PFSK-1 (cell line): ENCODE measurements around the gene CEP78.

Experiments
- FOXP2 ChIP-seq: optimal IDR thresholded peaks from 2 replicates; pipeline ENCODE3; 2011; ENCODE audit warnings: borderline replicate concordance, control low read depth, inconsistent platforms; ENCODE audit not compliant: insufficient read depth; ENCODE audit errors: extremely low read length, extremely low read depth
- POLR2AphosphoS5 ChIP-seq: IDR thresholded peaks from 2 replicates; pipeline ENCODE4 v1.6.1; 2012; ENCODE audit warnings: low read depth, mild to moderate bottlenecking, control low read depth, low read length, moderate library complexity
- REST ChIP-seq, 2 experiments: IDR thresholded peaks; 2 replicates each; pipeline versions ENCODE4 v1.6.1 to v1.8.0; 2011 to 2012; ENCODE audit warnings: low read depth in 2 of 2, low read length in 2 of 2, control low read depth in 1 of 2, inconsistent platforms in 1 of 2, mild to moderate bottlenecking in 1 of 2, moderate library complexity in 1 of 2; ENCODE audit not compliant: insufficient read depth in 1 of 2
- SIN3A ChIP-seq: IDR thresholded peaks from 2 replicates; pipeline ENCODE4 v1.6.1; 2012; ENCODE audit warnings: mild to moderate bottlenecking, low read length, moderate library complexity, borderline replicate concordance; ENCODE audit not compliant: insufficient read depth
- TAF1 ChIP-seq: IDR thresholded peaks from 2 replicates; pipeline ENCODE4 v1.6.1; 2012; ENCODE audit warnings: low read length, control low read depth, borderline replicate concordance; ENCODE audit not compliant: insufficient read depth

The CEP78 gene

GRCh38 chr9:78218890-78219289 is 17.0 kb upstream of the CEP78 start:
- TF ChIP-seq SIN3A (no peak), TAF1 (no peak), FOXP2 (no peak), REST (IDR thresholded peaks at IDR 0.05; ENCODE audit: insufficient read depth in 1 of 2, low read depth in 2 of 2, low read length in 2 of 2) (no peak), POLR2AphosphoS5 (no peak)

DNA sequence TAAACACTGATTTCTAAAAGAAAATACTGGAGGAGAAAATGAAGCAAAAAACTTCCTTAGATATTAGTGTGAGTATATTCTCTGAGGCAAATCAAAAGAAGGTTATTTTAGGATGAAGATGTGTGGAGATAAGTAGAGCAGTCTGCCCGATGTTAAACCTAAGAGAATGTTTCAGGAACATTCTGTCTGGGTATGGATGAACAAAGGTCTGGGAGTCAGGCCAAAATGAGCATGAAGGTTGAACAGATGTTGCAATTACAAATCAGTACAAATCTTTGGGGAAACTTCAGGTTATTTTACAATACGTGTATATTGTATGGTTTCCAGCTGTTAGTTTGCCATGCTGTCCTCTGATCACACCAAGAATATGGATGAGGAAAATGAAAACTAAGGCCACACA is 14.4 kb upstream of the CEP78 start:
- TF ChIP-seq TAF1, result no peak
- TF ChIP-seq REST (IDR thresholded peaks at IDR 0.05; ENCODE audit: insufficient read depth in 1 of 2, low read depth in 2 of 2, low read length in 2 of 2), result no peak
- no peak for TF ChIP-seq FOXP2
- TF ChIP-seq POLR2AphosphoS5, result no peak
- TF ChIP-seq SIN3A, result no peak

GRCh38 chr9:78230761-78231160 is 5.1 kb upstream of the CEP78 start:
- TF ChIP-seq TAF1 (no peak), FOXP2 (no peak), REST (IDR thresholded peaks at IDR 0.05; ENCODE audit: insufficient read depth in 1 of 2, low read depth in 2 of 2, low read length in 2 of 2) (no peak), SIN3A (no peak), POLR2AphosphoS5 (no peak)

DNA sequence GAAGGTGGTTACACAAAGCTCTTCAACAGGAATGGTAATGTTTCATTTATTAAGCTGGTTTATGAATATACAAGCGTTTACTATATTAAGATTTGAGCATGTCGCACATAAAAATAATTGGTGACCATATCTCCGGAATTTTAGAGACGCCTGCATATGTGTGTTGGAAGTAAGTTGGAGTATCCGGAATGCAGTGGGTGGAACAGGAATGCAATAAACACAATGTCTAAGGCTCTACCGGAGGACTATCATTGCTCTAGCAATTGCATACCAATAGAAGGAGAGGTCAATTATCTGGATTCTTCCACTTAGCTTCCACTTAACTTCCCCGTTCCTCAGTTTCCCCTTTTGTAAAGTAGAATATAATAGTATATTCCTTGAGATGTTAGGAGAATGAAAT is 1.1 kb upstream of the CEP78 start:
- no peak for TF ChIP-seq FOXP2
- TF ChIP-seq REST (IDR thresholded peaks at IDR 0.05; ENCODE audit: insufficient read depth in 1 of 2, low read depth in 2 of 2, low read length in 2 of 2), result no peak
- no peak for TF ChIP-seq POLR2AphosphoS5
- no peak for TF ChIP-seq SIN3A
- no peak for TF ChIP-seq TAF1

- no peak for TF ChIP-seq POLR2AphosphoS5
- no peak for TF ChIP-seq TAF1
- no peak for TF ChIP-seq REST (IDR thresholded peaks at IDR 0.05; ENCODE audit: insufficient read depth in 1 of 2, low read depth in 2 of 2, low read length in 2 of 2)
- TF ChIP-seq FOXP2, result no peak
- no peak for TF ChIP-seq SIN3A
Observed at GRCh38 chr9:78235256-78235761, 566 bp upstream of the CEP78 start.
